Nephron progenitor cell (in vitro differentiated cells): ENCODE measurements around the gene UBXN11.
A peak's percentile ranks its signal among the peaks of the same experiment; 100 is the strongest.

Source experiments
- DNase-seq: peaks from one replicate; pipeline ENCODE4 v3.0.0; 2021
- H3K27ac Mint-ChIP-seq: 2 replicates; pipeline ENCODE4 v1.8.0; 2021; ENCODE audit warnings: mild to moderate bottlenecking, moderate library complexity, mixed read lengths
- H3K27me3 Mint-ChIP-seq: 2 replicates; pipeline ENCODE4 v1.8.0; 2021; ENCODE audit warnings: mild to moderate bottlenecking, low read depth, mixed read lengths; ENCODE audit not compliant: poor library complexity
- H3K36me3 Mint-ChIP-seq: 2 replicates; pipeline ENCODE4 v1.8.0; 2021; ENCODE audit warnings: low read depth, mixed read lengths
- H3K4me1 Mint-ChIP-seq: 2 replicates; pipeline ENCODE4 v1.8.0; 2021; ENCODE audit warnings: mixed read lengths
- H3K4me3 Mint-ChIP-seq: 2 replicates; pipeline ENCODE4 v1.8.0; 2021; ENCODE audit warnings: mild to moderate bottlenecking, moderate library complexity, mixed read lengths
- H3K9me3 Mint-ChIP-seq: 2 replicates; pipeline ENCODE4 v1.8.0; 2021; ENCODE audit warnings: mild to moderate bottlenecking, moderate library complexity, mixed read lengths
- CTCF ChIP-seq: fragments of 200-600 bp; sonication (generic); IDR thresholded peaks from 2 replicates; pipeline ENCODE4 v1.5.0; 2021; ENCODE audit warnings: antibody characterized with exemption

UBXN11 gene

GRCh38 chr1:26263212-26263611 lies 43.2 kb downstream of the UBXN11 start:
- peak overlapping the region; percentile 62 for H3K27ac Mint-ChIP-seq
- no peak for TF ChIP-seq CTCF
- H3K27me3 Mint-ChIP-seq, result no peaks in the 10 kb centered on the region
- H3K36me3 Mint-ChIP-seq, result peaks cover 93% of the 10 kb centered on the region
- H3K4me1 Mint-ChIP-seq, result no peaks in the 10 kb centered on the region
- H3K4me3 Mint-ChIP-seq, result no peak overlapping the region
- H3K9me3 Mint-ChIP-seq, result no peaks in the 10 kb centered on the region
- no peak for DNase-seq

GRCh38 chr1:26259578-26259977 lies 46.9 kb downstream of the UBXN11 start:
- no peaks in the 10 kb centered on the region for H3K4me1 Mint-ChIP-seq
- peaks cover 87% of the 10 kb centered on the region for H3K36me3 Mint-ChIP-seq
- no peaks in the 10 kb centered on the region for H3K9me3 Mint-ChIP-seq
- H3K27me3 Mint-ChIP-seq, result no peaks in the 10 kb centered on the region
- H3K27ac Mint-ChIP-seq, result no peak overlapping the region
- TF ChIP-seq CTCF, result no peak
- DNase-seq, result no peak
- no peak overlapping the region for H3K4me3 Mint-ChIP-seq

- Mint-ChIP-seq H3K27me3 (no peaks in the 10 kb centered on the region), H3K4me3 (no peak overlapping the region), H3K9me3 (no peaks in the 10 kb centered on the region), H3K27ac (no peak overlapping the region), H3K36me3 (peaks cover 82% of the 10 kb centered on the region), H3K4me1 (peaks cover 5% of the 10 kb centered on the region)
- TF ChIP-seq CTCF, result no peak
- no peak for DNase-seq
Measured at GRCh38 chr1:26259005-26259404, 47.4 kb downstream of the UBXN11 start.

- TF ChIP-seq CTCF, result no peak
- Mint-ChIP-seq H3K27ac (no peak overlapping the region), H3K27me3 (no peaks in the 10 kb centered on the region), H3K9me3 (no peaks in the 10 kb centered on the region), H3K4me1 (peaks cover 8% of the 10 kb centered on the region), H3K4me3 (no peak overlapping the region), H3K36me3 (peaks cover 72% of the 10 kb centered on the region)
- DNase-seq, result no peak
Measured at GRCh38 chr1:26257222-26257621, 49.2 kb downstream of the UBXN11 start.

- H3K4me3 Mint-ChIP-seq, result no peak overlapping the region
- peaks cover 8% of the 10 kb centered on the region for H3K4me1 Mint-ChIP-seq
- no peak for DNase-seq
- no peak for TF ChIP-seq CTCF
- peaks cover 72% of the 10 kb centered on the region for H3K36me3 Mint-ChIP-seq
- peaks cover 7% of the 10 kb centered on the region for H3K9me3 Mint-ChIP-seq
- H3K27me3 Mint-ChIP-seq, result peaks cover 4% of the 10 kb centered on the region
- peak overlapping the region; percentile 83 for H3K27ac Mint-ChIP-seq
Measured at GRCh38 chr1:26254404-26254803, 52.0 kb downstream of the UBXN11 start.

- Mint-ChIP-seq H3K4me3 (no peak overlapping the region), H3K36me3 (peaks cover 72% of the 10 kb centered on the region), H3K9me3 (peaks cover 11% of the 10 kb centered on the region), H3K27ac (no peak overlapping the region), H3K27me3 (peaks cover 4% of the 10 kb centered on the region), H3K4me1 (peaks cover 8% of the 10 kb centered on the region)
- DNase-seq, result no peak
- TF ChIP-seq CTCF, result no peak
Measured at GRCh38 chr1:26252718-26253117, 53.7 kb downstream of the UBXN11 start.
